Effector memory CD8-positive, alpha-beta T cell (primary cell): ENCODE results near the gene MED10.

Source experiments
- ATAC-seq: fragments of 150-1000 bp; cut with Tn5 transposase; replicated peaks from 2 replicates; pipeline ENCODE4 v1.10.0; 2021; ENCODE audit warnings: mild to moderate bottlenecking, moderate library complexity
- DNase-seq, 3 experiments: peaks; one replicate each; pipeline ENCODE4 v3.0.0; 2021
- H3K27ac Mint-ChIP-seq, 2 donors: one replicate each; pipeline ENCODE4 v1.8.0; 2022; ENCODE audit warnings: mild to moderate bottlenecking in 2 of 2, mixed read lengths in 2 of 2, moderate library complexity in 2 of 2
- H3K27me3 Mint-ChIP-seq, 2 donors: one replicate each; pipeline ENCODE4 v1.8.0; 2022; ENCODE audit warnings: mixed read lengths in 2 of 2
- H3K36me3 Mint-ChIP-seq: one replicate; pipeline ENCODE4 v1.8.0; 2022; ENCODE audit warnings: mild to moderate bottlenecking, moderate library complexity, mixed read lengths; ENCODE audit not compliant: insufficient read depth
- H3K4me1 Mint-ChIP-seq, 2 donors: one replicate each; pipeline ENCODE4 v1.8.0; 2022; ENCODE audit warnings: low read depth in 2 of 2, mixed read lengths in 2 of 2
- H3K4me3 Mint-ChIP-seq, 2 donors: one replicate each; pipeline ENCODE4 v1.8.0; 2022; ENCODE audit warnings: mild to moderate bottlenecking in 2 of 2, mixed read lengths in 2 of 2, moderate library complexity in 2 of 2
- H3K9me3 Mint-ChIP-seq, 2 donors: one replicate each; pipeline ENCODE4 v1.8.0; 2022; ENCODE audit warnings: mixed read lengths in 2 of 2
- total RNA-seq, 9 experiments: gene quantifications; one replicate each; lab custom pipeline; 2026; lab: John Stamatoyannopoulos, UW

MED10 gene
- total RNA-seq: 21.0 to 38.5 (median 32.5) reads per million in 9 experiments

GRCh38 chr5:6377905-6378765, at the start of gene MED10:
Gene MED10 (minus strand): TSS chr5:6378547. CDS start chr5:6378483, 64 bp downstream.
- Mint-ChIP-seq H3K27ac (peak within 1 kb of the TSS; percentile 99), H3K9me3 (no peaks in the 10 kb centered on the region), H3K4me3 (peak within 1 kb of the TSS; percentile 99), H3K27me3 (peaks cover 0 to 1% of the 10 kb centered on the region in 2 donors), H3K36me3 (peaks cover 54% of the 10 kb centered on the region), H3K4me1 (peaks cover 38 to 50% of the 10 kb centered on the region in 2 donors)
- DNase-seq (peak; percentile 91 to 94 (median 92)), ATAC-seq (peak; percentile 94)

- peaks cover 21 to 58% of the 10 kb centered on the region in 2 donors for H3K27me3 Mint-ChIP-seq
- H3K36me3 Mint-ChIP-seq: no peaks in the 10 kb centered on the region
- ATAC-seq: no peak
- H3K27ac Mint-ChIP-seq: no peak overlapping the region
- H3K9me3 Mint-ChIP-seq: no peaks in the 10 kb centered on the region
- H3K4me3 Mint-ChIP-seq: no peak overlapping the region
- H3K4me1 Mint-ChIP-seq: no peaks in the 10 kb centered on the region
- no peak for DNase-seq
These were observed 49.3 kb upstream of the MED10 start for GRCh38 chr5:6427694-6428093.

DNA sequence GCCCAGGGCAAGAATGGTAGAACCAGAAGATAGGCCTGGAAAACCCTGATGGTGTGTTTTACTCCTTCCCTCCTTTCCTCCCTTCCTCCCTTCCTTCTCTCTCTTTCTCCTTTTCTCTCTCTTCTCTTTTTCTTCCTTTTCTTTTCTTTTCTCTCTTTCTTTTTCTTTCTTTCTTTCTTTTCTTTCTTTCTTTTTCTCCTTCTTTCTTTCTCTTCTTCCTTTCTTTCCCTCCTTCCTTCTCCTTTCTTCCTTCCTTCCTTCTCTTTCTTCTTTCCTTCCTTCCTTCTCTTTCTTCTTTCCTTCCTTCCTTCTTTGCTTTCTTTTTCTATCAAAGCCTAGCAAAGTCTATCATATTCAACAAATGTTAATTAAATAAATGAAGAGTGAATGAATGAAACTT, 46.4 kb upstream of the MED10 start:
- Mint-ChIP-seq H3K4me1 (no peaks in the 10 kb centered on the region), H3K36me3 (peaks cover 2% of the 10 kb centered on the region), H3K27me3 (peaks cover 45 to 56% of the 10 kb centered on the region in 2 donors), H3K4me3 (no peak overlapping the region), H3K9me3 (no peaks in the 10 kb centered on the region), H3K27ac (no peak overlapping the region)
- ATAC-seq (no peak), DNase-seq (no peak)

- ATAC-seq: no peak
These were observed 45.8 kb upstream of the MED10 start for GRCh38 chr5:6424110-6424659.

GRCh38 chr5:6423327-6424109, 45.2 kb upstream of the MED10 start:
- Mint-ChIP-seq H3K9me3 (no peaks in the 10 kb centered on the region), H3K4me3 (no peak overlapping the region), H3K4me1 (no peaks in the 10 kb centered on the region), H3K27me3 (peaks cover 45 to 46% of the 10 kb centered on the region in 2 donors), H3K36me3 (peaks cover 2% of the 10 kb centered on the region), H3K27ac (no peak overlapping the region)
- ATAC-seq (no peak), DNase-seq (no peak)

More at GRCh38 chr5:6424110-6424659, 45.8 kb upstream of the MED10 start:
- peaks cover 2% of the 10 kb centered on the region for H3K36me3 Mint-ChIP-seq
- H3K9me3 Mint-ChIP-seq: no peaks in the 10 kb centered on the region
- no peak overlapping the region for H3K4me3 Mint-ChIP-seq
- H3K27ac Mint-ChIP-seq: no peak overlapping the region
- no peaks in the 10 kb centered on the region for H3K4me1 Mint-ChIP-seq
- peaks cover 45 to 51% of the 10 kb centered on the region in 2 donors for H3K27me3 Mint-ChIP-seq
- no peak for DNase-seq

- H3K4me3 Mint-ChIP-seq: no peak overlapping the region
- no peaks in the 10 kb centered on the region for H3K9me3 Mint-ChIP-seq
- no peaks in the 10 kb centered on the region for H3K4me1 Mint-ChIP-seq
- DNase-seq (no peak), ATAC-seq (no peak)
- H3K27ac Mint-ChIP-seq: no peak overlapping the region
- H3K36me3 Mint-ChIP-seq: peaks cover 2% of the 10 kb centered on the region
- peaks cover 37 to 51% of the 10 kb centered on the region in 2 donors for H3K27me3 Mint-ChIP-seq
These were observed 41.0 kb upstream of the MED10 start for GRCh38 chr5:6419340-6419852.

DNA sequence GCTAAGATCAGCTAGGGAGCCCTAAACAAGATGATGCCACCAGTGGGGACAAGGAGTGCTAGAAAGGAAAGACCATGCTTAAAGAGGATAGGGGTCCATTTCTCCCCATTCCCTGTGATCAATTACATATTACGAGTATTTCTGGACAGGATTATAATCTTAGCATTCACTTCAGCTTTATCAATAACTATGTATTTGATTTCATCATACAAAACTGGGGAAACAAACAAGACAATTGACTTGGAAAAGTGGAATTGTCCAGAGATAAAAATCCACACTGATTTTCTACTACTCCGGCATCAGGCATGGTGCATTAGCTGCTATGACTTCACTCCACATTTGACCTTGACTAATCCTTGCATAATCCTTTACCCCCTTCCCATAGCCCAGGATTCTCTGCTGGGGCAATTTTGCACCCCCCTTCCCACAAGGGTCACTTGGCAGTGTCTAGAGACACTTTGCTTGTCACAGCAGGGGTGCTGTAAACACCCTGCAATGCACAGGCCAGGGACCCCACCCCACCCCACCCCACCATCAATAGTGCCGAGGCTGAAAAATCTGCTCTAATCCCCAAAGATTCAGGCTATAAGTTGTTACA, 40.4 kb upstream of the MED10 start:
- H3K27me3 Mint-ChIP-seq: peaks cover 37 to 51% of the 10 kb centered on the region in 2 donors
- DNase-seq: no peak
- no peaks in the 10 kb centered on the region for H3K4me1 Mint-ChIP-seq
- peaks cover 2% of the 10 kb centered on the region for H3K36me3 Mint-ChIP-seq
- H3K9me3 Mint-ChIP-seq: no peaks in the 10 kb centered on the region
- ATAC-seq: no peak
- no peak overlapping the region for H3K27ac Mint-ChIP-seq
- no peak overlapping the region for H3K4me3 Mint-ChIP-seq

DNA sequence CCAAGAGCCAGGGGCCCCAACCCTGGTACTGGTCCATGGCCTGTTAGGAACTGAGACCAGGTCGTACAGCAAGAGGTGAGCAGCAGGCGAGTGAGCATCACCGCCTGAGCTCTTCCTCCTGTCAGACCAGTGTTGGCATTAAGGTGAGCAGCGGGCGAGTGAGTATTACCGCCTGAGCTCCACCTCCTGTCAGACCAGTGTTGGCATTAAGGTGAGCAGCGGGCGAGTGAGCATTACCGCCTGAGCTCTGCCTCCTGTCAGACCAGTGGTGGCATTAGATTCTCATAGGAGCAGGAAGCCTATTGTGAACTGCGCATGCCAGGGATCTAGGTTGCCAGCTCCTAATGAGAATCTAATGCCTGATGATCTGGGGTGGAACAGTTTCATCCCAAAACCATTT, 39.3 kb upstream of the MED10 start:
- Mint-ChIP-seq H3K36me3 (peaks cover 2% of the 10 kb centered on the region), H3K9me3 (no peaks in the 10 kb centered on the region), H3K27me3 (peaks cover 37 to 54% of the 10 kb centered on the region in 2 donors), H3K27ac (no peak overlapping the region), H3K4me3 (no peak overlapping the region), H3K4me1 (no peaks in the 10 kb centered on the region)
- ATAC-seq: no peak
- no peak for DNase-seq

- no peaks in the 10 kb centered on the region for H3K9me3 Mint-ChIP-seq
- H3K36me3 Mint-ChIP-seq: no peaks in the 10 kb centered on the region
These were observed 34.5 kb upstream of the MED10 start for GRCh38 chr5:6412811-6413210.

GRCh38 chr5:6411141-6411540, 32.8 kb upstream of the MED10 start:
- ATAC-seq: no peak
- no peaks in the 10 kb centered on the region for H3K36me3 Mint-ChIP-seq
- H3K9me3 Mint-ChIP-seq: no peaks in the 10 kb centered on the region
- peaks cover 43 to 59% of the 10 kb centered on the region in 2 donors for H3K27me3 Mint-ChIP-seq
- no peak overlapping the region for H3K27ac Mint-ChIP-seq
- H3K4me1 Mint-ChIP-seq: no peaks in the 10 kb centered on the region
- no peak for DNase-seq
- no peak overlapping the region for H3K4me3 Mint-ChIP-seq

More at GRCh38 chr5:6412811-6413210, 34.5 kb upstream of the MED10 start:
- Mint-ChIP-seq H3K27me3 (peaks cover 29 to 57% of the 10 kb centered on the region in 2 donors), H3K27ac (no peak overlapping the region), H3K4me1 (no peaks in the 10 kb centered on the region), H3K4me3 (no peak overlapping the region)
- no peak for ATAC-seq
- DNase-seq: no peak

DNA sequence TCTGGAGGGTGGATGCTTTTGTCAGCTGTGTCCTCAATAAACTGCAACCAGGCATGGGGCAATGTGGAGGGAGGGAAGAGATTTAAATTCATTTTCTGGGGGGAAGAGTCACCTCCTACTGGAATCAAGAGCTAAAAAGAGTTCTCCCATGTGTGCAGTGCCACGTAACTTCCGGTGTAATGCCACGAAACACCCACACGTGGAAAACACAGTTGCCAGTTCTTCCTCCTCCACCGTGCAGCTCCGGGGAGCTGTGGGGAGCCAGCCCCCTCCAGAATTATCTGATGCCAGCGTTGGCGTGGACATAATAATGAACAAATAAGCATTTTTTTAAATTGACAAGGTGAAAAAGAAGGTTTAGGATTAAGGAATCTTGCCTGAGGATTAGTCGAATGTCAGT, 32.1 kb upstream of the MED10 start:
- DNase-seq (no peak), ATAC-seq (no peak)
- H3K9me3 Mint-ChIP-seq: no peaks in the 10 kb centered on the region
- H3K4me3 Mint-ChIP-seq: no peak overlapping the region
- peaks cover 46 to 61% of the 10 kb centered on the region in 2 donors for H3K27me3 Mint-ChIP-seq
- no peak overlapping the region for H3K27ac Mint-ChIP-seq
- no peaks in the 10 kb centered on the region for H3K36me3 Mint-ChIP-seq
- H3K4me1 Mint-ChIP-seq: no peaks in the 10 kb centered on the region

DNA sequence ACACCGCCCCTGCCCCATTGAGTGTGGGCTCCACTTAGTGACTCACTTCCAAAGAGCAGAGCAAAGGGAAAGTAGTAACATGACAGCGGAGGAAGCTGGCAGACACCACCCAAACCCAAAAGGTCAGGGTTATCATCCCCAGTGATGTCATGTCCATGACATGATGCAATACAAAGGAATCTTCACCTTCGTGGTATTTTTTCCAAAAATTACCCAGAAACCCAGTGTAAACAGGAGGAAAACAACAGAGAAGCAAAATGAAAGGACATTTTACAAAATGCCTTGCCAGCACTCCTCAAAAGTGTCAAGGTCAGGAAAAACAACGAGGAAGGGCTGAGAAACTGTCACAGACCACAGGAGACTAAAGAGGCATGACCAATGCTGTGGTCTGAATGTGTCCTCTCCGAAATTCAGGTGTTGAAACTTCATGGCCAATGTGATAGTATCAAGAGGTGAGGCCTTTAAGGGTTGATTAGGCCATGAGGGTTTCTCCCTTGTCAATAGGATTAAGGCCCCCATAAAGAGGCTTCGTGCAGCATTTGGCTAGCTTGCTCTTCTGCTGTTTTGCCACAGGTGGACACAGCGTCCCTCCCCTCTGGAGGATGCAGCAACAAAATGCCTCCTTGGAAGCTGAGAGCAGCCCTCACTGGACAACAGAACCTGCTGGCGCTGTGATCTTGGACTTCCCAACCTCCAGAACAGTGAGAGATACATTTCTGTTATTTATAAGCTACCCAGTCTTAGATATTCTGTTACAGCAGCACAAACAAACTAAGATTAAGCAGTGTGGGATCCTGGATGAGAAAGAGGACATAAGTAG, 30.5 kb upstream of the MED10 start:
- no peaks in the 10 kb centered on the region for H3K36me3 Mint-ChIP-seq
- ATAC-seq (no peak), DNase-seq (no peak)
- H3K9me3 Mint-ChIP-seq: no peaks in the 10 kb centered on the region
- H3K4me1 Mint-ChIP-seq: no peaks in the 10 kb centered on the region
- H3K4me3 Mint-ChIP-seq: no peak overlapping the region
- peaks cover 43 to 65% of the 10 kb centered on the region in 2 donors for H3K27me3 Mint-ChIP-seq
- no peak overlapping the region for H3K27ac Mint-ChIP-seq
